Fibroblast of skin of scalp (primary cell): ENCODE data around the gene ERV3-1.
A peak's percentile ranks its signal among the peaks of the same experiment; 100 is the strongest.
"Not testable (repeated sequence)": the region's sequence is repeated elsewhere in the genome, so short reads cannot be mapped to it uniquely, and the experiment has no call there.

Experiments used
- DNase-seq: peaks from one replicate; pipeline ENCODE4 v3.0.0-alpha.2; 2013

The ERV3-1 gene

DNA sequence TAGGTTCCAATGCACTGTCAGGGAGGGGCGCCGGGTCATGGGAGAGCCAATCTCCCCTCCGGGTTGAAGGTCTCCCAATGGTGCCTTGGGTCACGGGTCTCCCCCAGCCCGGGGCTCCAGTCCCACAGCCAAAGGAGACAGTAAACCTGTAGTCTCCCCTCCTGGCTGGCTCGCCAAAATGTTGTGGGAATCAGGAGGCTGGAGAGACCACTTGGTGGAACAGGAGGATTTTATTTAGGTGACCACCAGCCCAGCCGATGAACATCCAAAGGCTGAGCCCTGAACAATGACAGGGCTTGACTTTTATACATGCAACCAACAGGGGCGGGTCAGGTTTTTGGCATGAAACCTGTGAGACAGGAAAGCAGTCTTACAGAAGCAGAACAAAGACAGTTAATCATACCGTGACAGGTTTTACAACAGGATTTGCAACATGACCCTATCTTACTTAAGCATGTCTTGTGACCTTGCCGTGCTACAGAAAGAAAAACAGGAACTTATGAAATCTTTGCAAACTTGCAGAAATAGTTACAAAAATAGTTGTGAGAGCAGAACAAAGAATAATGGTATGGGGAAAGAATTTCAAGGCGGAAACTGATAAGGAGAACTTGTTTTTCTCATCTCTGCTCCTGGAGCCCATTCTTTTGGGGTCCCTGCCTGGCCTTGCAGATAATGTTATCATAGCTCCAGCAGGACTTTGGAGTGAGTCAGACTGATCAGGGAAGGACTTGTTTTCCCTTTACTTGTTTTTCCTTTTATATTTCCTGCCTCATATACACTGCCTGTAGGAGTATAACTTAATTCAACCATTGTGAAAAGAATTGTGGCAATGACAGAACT lies 7.1 kb downstream of the ERV3-1 start:
- no peak for DNase-seq

DNA sequence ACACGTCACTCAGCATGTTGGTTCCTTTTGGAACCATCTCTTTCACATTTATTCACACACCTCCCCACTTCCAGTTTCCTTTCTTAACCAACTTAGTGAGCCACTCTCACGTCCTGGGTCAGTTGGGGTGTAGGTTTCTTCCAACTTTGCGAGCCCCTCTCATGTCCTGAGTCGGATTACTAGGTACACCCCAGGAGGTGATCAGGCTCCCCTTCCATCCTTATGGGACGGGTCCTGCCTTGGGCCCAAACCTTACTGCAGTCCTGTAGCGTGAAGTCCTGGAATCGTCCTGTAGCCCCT lies 7.7 kb downstream of the ERV3-1 start:
- DNase-seq, result no peak

DNA sequence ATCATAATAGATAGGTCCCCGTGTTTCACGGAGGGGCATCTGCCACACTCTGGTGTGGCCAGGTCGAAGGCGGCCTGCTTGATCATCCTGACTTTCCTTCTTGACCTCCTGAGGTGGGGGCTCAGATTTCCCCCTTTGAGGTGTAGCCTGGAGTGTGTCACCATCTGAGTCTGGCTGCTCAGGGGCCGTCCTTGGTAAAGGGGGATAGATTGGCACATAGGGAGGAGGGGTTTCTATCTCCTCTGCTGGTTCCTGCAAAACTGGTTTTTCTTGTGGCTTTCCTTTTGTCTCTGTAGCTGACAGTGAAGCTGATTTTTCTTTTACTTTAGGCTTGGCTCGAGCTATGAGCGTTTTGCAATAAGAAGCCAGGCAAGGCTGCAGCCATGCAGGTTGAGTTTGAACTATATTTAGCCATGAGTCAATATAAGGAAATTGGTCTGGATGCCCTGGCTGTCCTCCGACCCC lies 8.5 kb downstream of the ERV3-1 start:
- DNase-seq, result no peak

- DNase-seq, result no peak
Measured at GRCh38 chr7:64997164-64997908, 9.2 kb downstream of the ERV3-1 start.

GRCh38 chr7:64996305-64996704 lies 10.2 kb downstream of the ERV3-1 start:
- DNase-seq, result no peak

- DNase-seq, result no peak
Measured at GRCh38 chr7:64993901-64994300, 12.6 kb downstream of the ERV3-1 start.

GRCh38 chr7:64992971-64993370 lies 13.5 kb downstream of the ERV3-1 start:
- DNase-seq, result no peak

DNA sequence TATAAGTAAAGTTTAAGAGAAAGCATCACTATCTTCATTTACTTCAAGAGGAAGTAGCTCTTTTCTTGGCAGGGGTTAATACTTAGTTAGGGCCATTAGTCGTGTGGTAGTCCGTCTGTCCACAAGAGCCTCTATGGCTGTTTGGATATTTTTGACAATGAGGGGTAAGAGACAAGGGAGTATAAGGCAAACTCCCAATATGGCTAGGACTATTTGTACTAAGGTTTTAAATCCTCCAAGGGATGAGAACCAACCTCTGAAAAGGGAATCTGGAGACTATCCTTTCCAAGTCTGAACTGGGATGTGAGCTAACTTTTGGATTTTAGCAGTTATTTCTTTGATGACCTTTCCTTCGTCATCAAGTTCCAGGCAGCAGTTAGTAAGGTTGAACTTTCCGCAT lies 15.6 kb downstream of the ERV3-1 start, which contains the start of gene ZNF117:
Gene ZNF117, minus strand, starts transcription at position 101 of the 400 bp plus-strand sequence.
- no peak for DNase-seq

DNA sequence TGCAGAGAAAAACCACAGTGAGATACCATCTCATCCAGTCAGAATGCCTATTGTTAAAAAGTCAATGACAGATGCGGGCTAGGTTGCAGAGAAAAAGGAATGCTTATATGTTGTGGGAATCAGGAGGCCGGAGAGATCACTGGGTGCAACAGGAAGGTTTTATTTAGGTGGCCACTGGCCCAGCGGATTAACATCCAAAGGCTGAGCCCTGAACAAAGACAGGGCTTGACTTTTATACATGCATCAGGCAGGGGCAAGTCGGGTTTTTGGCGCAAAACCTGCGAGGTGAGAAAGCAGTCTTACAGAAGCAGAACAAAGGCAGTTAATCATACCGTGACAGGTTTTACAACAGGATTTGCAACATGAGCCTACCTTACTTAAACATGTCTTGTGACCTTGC lies 16.3 kb downstream of the ERV3-1 start:
- no peak for DNase-seq

- no peak for DNase-seq
Measured at GRCh38 chr7:64978497-64979203, 27.8 kb downstream of the ERV3-1 start.

DNA sequence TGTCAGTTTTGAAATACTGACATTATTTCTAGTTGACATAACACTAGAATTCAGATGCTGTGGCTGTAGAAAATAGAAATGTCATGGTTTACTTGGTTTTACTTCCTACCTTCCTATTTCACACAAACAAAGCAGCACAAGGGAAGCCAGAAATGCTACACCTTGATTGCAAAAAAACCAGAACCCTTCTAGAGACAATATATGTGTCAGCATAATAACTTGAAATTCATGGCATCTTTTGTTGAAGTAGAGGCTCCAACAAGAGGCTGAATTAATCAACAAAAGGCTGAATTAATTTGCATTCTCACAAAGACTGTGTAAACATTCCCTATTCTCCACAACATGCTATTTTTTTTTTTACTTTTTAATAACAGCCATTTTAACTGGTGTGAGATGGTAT lies 40.9 kb downstream of the ERV3-1 start:
- DNase-seq, result no peak

DNA sequence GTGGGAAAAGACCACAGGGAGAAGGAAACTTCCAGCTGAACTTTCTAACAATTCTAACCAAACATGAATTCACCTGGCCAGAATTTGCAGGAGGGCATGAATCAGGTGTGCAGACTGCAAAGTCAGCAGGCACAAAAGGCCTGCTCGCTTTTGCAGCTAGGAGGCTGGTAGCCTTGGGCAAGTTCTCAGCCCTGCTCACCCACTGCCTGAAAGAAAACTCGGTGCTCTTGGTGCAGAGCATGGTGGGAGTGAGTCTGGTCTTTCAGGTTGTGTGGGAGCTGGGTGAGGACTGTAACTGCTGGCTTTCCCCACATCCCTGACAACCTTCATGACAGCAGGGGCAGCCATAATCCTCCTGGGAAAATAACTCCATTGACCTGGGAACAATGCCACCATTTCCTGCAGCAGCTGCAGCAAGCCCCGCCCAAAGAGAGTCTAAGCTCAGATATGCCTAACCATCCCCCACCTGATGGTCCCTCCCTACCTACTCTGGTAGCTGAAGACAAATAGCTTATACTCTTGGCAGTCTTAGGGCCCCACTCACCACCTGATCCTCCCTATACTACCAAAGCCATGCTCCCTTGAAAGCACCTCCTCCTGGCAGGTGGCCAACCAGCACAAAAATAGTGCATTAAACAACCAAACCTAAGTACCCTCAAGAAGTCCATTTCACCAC lies 47.3 kb downstream of the ERV3-1 start:
- DNase-seq, result no peak

DNA sequence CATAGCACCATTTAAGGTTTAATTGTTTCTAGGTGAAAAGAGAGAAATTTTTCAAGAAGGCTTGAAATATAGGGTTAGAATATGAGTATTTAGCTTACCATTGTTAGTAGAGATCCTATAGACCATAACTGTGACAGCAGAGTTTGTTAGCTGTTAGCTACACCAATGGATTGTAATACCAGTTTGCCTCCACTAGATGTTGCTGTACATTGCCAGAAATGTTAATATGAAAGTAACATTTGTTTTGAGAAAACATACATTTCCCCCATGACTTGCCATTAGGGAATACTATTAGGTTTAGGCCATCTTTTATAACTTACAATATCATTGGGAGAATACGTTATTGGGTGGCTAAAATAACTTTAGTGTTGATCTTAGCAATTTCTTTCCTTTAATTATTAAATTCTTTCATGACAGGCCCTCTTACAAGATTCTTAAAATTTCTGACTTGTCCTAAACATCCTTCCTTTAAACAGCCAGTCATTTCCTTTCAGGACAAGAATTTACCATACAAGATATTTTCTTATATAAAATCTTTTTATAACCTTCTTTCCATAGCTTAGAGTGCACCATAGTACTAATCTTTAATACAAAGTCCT lies 55.1 kb downstream of the ERV3-1 start:
- peak; percentile 49 for DNase-seq

GRCh38 chr7:64950673-64951072 lies 55.8 kb downstream of the ERV3-1 start:
- DNase-seq, result not testable (repeated sequence)

DNA sequence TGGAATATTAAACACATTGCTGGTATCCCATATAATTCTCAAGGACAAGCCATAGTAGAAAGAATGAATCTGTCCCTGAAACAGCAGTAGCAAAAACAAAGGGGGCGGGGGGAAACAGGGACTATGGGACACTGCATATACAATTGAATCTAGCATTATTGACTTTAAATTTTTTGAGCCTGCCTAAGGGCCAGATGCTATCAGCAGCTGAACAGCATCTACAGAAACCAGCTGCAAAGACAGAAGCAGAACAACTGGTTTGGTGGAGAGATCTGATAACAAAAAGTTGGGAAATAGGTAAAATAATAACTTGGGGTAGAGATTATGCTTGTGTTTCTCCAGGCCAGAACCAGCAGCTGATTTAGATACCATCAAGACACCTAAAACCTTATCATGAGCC lies 57.7 kb downstream of the ERV3-1 start:
- not testable (repeated sequence) for DNase-seq

GRCh38 chr7:64947252-64948000 lies 59.1 kb downstream of the ERV3-1 start:
- DNase-seq, result no peak

GRCh38 chr7:64946772-64947171 lies 59.7 kb downstream of the ERV3-1 start:
- DNase-seq, result no peak

DNA sequence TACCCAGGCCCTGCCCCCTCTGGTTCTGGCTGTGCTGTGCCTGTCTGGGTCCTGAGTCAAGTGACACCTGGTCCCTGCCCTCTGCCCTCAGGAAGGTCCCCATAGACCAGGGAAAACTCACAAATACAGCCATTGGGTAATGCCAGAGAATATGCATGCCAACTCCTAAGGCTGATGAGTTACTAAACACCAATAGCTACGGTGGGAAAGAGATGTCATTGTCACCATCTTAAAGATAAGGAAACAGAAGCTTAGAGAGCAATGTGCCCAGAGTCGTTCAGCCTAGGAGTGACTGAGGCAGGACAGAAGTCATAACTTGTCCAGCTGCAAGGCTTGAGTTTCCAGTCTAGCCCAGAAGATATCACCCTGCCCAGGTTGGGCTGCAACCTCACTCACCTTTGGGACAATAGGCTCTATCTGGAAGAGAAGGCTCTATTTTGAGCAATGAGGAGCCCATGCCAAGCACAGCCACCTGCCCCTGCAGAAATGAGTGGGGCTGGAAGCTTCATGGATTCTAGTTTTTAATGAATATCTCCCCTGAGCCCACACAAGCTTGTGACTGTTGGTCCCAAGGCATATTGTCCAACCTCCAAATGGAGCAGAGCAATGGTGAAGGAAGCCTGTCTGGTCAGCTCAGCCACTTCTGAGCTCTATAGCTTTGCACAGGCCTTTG lies 60.8 kb downstream of the ERV3-1 start:
- no peak for DNase-seq

- not testable (repeated sequence) for DNase-seq
Measured at GRCh38 chr7:64944667-64945502, 61.6 kb downstream of the ERV3-1 start.
